GM23338 (cell line): ENCODE data around the gene ADAMTS15. TPM values are rescaled to one million over a fixed set of nuclear protein-coding genes. Genes with fewer than 3 reads are reported as not detected.

Experiments
- ATAC-seq: fragments of 200-7000 bp; cut with Tn5 transposase; 3 replicates; pipeline ENCODE4 v1.9.1; 2020
- DNase-seq: peaks from one replicate; pipeline ENCODE4 v3.0.0-alpha.2; 2015; ENCODE audit warnings: low spot score
- H2AFZ ChIP-seq: fragments of 200-600 bp; sonication (generic); 2 replicates; pipeline ENCODE4 v1.8.0; 2016; ENCODE audit warnings: antibody characterized with exemption, mild to moderate bottlenecking, moderate library complexity
- H3F3A ChIP-seq: fragments of 200-600 bp; sonication (generic); replicated peaks from 2 replicates; pipeline ENCODE4 v1.8.0; 2017; ENCODE audit warnings: antibody characterized with exemption, mixed run types, low read depth
- H3K27ac ChIP-seq: fragments of 200-600 bp; sonication (generic); 2 replicates; pipeline ENCODE4 v1.6.1; 2016; ENCODE audit warnings: low read depth
- H3K27me3 ChIP-seq: fragments of 200-600 bp; sonication (generic); 2 replicates; pipeline ENCODE4 v1.8.0; 2016; ENCODE audit warnings: mild to moderate bottlenecking, mixed run types, moderate library complexity; ENCODE audit not compliant: insufficient read depth
- H3K36me3 ChIP-seq: fragments of 200-600 bp; sonication (generic); 2 replicates; pipeline ENCODE4 v1.8.0; 2016; ENCODE audit warnings: mild to moderate bottlenecking; ENCODE audit not compliant: insufficient read depth
- H3K4me1 ChIP-seq: fragments of 200-600 bp; sonication (generic); 2 replicates; pipeline ENCODE4 v1.8.0; 2016; ENCODE audit warnings: mild to moderate bottlenecking, moderate library complexity; ENCODE audit not compliant: insufficient read depth
- H3K4me2 ChIP-seq: fragments of 200-600 bp; sonication (generic); 2 replicates; pipeline ENCODE4 v1.7.1; 2017; ENCODE audit warnings: mixed run types
- H3K4me3 ChIP-seq: fragments of 200-600 bp; sonication (generic); 2 replicates; pipeline ENCODE4 v1.6.1; 2016; ENCODE audit warnings: mixed run types
- H3K79me2 ChIP-seq: fragments of 200-600 bp; sonication (generic); replicated peaks from 2 replicates; pipeline ENCODE4 v1.8.0; 2017; ENCODE audit warnings: mild to moderate bottlenecking; ENCODE audit not compliant: insufficient read depth
- H3K9me2 ChIP-seq: fragments of 200-600 bp; sonication (generic); 2 replicates; pipeline ENCODE4 v1.8.0; 2017; ENCODE audit not compliant: insufficient read depth
- H4K20me1 ChIP-seq: fragments of 200-600 bp; sonication (generic); replicated peaks from 2 replicates; pipeline ENCODE4 v1.8.0; 2017; ENCODE audit warnings: mild to moderate bottlenecking; ENCODE audit not compliant: insufficient read depth
- H3K27ac Mint-ChIP-seq: 2 replicates; pipeline ENCODE4 v1.8.0; 2020; ENCODE audit warnings: inconsistent platforms, mild to moderate bottlenecking, moderate library complexity, mixed read lengths
- H3K27me3 Mint-ChIP-seq: 3 replicates; pipeline ENCODE4 v1.8.0; 2022; ENCODE audit warnings: low read depth, mild to moderate bottlenecking, moderate library complexity, mixed read lengths, inconsistent platforms; ENCODE audit not compliant: insufficient read depth, poor library complexity
- H3K36me3 Mint-ChIP-seq: 3 replicates; pipeline ENCODE4 v1.8.0; 2021; ENCODE audit warnings: low read depth, mild to moderate bottlenecking, inconsistent platforms, moderate library complexity, mixed read lengths
- H3K4me1 Mint-ChIP-seq: 3 replicates; pipeline ENCODE4 v1.8.0; 2020; ENCODE audit warnings: mild to moderate bottlenecking, inconsistent platforms, mixed read lengths
- H3K4me3 Mint-ChIP-seq: 3 replicates; pipeline ENCODE4 v1.8.0; 2021; ENCODE audit warnings: moderate library complexity, mild to moderate bottlenecking, inconsistent platforms, mixed read lengths
- H3K9me3 Mint-ChIP-seq: 3 replicates; pipeline ENCODE4 v1.8.0; 2020; ENCODE audit warnings: moderate library complexity, mild to moderate bottlenecking, inconsistent platforms, mixed read lengths
- CREB1 ChIP-seq: fragments of 250-450 bp; sonication (Bioruptor Pico); IDR thresholded peaks from 2 replicates; pipeline ENCODE4 v1.5.0; 2020; ENCODE audit warnings: low read depth, mild to moderate bottlenecking, moderate library complexity
- EZH2phosphoT487 ChIP-seq: fragments of 200-600 bp; sonication (generic); IDR thresholded peaks from one replicate; pipeline ENCODE4 v1.8.1; 2018; ENCODE audit warnings: antibody characterized with exemption; ENCODE audit not compliant: unreplicated experiment
- JUNB ChIP-seq: IDR thresholded peaks from one replicate; pipeline ENCODE4 v1.6.1; 2016; ENCODE audit warnings: antibody characterized with exemption; ENCODE audit not compliant: unreplicated experiment
- POLR2AphosphoS5 ChIP-seq: IDR thresholded peaks from 2 replicates; pipeline ENCODE4 v1.6.1; 2016; ENCODE audit warnings: antibody characterized with exemption, low read depth
- ZNF114 ChIP-seq: fragments of 250-450 bp; sonication (Bioruptor Pico); IDR thresholded peaks from 2 replicates; pipeline ENCODE4 v1.5.0; 2020; ENCODE audit warnings: mild to moderate bottlenecking, moderate library complexity
- ZNF331 ChIP-seq: fragments of 250-450 bp; sonication (Bioruptor Pico); IDR thresholded peaks from 2 replicates; pipeline ENCODE4 v1.5.0; 2020; ENCODE audit warnings: low read depth, mild to moderate bottlenecking, moderate library complexity
- polyA plus RNA-seq: library from polyadenylated mRNA; unstranded; fragments of >200 nt; fragmentation: Nextera tagmentation; extraction: Ambion mirVana; gene quantifications from 2 replicates; pipeline ENCODE4 v1.2.1, GENCODE V29; 2016
- total RNA-seq: library from RNA; depleted of rRNA; stranded (reverse); fragments of >200 nt; shearing (Covaris generic); gene quantifications from 2 replicates; pipeline ENCODE4 v1.2.3, GENCODE V29; 2014
- TF ChIP-seq, protein P1 (sequence below): fragments of 250-450 bp; sonication (Bioruptor Pico); IDR thresholded peaks from 2 replicates; pipeline ENCODE4 v1.5.0; 2020; ENCODE audit warnings: mild to moderate bottlenecking, moderate library complexity
- TF ChIP-seq, protein P2 (sequence below), 2 experiments: fragments of 200-600 bp in 1 of 2; sonication (generic) in 1 of 2; conservative IDR thresholded peaks; 2 replicates each; pipeline versions ENCODE4 v1.5.1 to v1.6.1; 2016 to 2017; ENCODE audit warnings: antibody characterized with exemption in 2 of 2, low read depth in 2 of 2, mild to moderate bottlenecking in 2 of 2, moderate library complexity in 1 of 2
- TF ChIP-seq, protein P3 (sequence below): IDR thresholded peaks from one replicate; pipeline ENCODE4 v1.6.1; 2018; ENCODE audit warnings: antibody characterized with exemption; ENCODE audit not compliant: unreplicated experiment

ADAMTS15 gene
- total and polyA plus RNA-seq, 2 experiments from 2014 or later: 0.42 to 5.6 TPM

DNA sequence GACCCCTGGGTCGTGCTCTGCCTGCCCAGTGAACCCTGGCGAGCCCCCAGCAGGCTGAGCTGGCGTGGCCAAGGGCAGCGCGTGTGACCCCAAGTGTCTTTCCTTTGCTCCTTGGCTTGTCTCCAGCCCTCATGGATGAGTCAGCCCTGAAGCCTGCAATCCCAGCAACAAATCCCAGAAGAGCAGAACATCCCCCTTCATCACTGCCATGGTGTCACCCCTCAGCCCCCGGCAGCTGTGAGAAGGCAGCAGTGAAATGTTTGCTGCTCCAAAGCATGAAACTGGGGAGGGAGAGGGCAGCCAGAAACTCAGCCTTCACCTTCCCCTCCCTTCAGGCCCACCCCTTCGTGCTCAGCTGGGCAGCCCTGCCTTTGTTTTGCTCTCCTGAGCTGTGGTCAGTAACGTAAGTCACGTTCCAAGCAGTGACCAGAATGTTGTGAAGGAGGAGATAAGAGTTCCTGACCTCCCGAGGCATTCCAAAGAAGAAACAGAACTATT lies 29.8 kb downstream of the ADAMTS15 start (continued):
- TF ChIP-seq EZH2phosphoT487 (no peak), JUNB (no peak)
- TF ChIP-seq, protein P1, sequence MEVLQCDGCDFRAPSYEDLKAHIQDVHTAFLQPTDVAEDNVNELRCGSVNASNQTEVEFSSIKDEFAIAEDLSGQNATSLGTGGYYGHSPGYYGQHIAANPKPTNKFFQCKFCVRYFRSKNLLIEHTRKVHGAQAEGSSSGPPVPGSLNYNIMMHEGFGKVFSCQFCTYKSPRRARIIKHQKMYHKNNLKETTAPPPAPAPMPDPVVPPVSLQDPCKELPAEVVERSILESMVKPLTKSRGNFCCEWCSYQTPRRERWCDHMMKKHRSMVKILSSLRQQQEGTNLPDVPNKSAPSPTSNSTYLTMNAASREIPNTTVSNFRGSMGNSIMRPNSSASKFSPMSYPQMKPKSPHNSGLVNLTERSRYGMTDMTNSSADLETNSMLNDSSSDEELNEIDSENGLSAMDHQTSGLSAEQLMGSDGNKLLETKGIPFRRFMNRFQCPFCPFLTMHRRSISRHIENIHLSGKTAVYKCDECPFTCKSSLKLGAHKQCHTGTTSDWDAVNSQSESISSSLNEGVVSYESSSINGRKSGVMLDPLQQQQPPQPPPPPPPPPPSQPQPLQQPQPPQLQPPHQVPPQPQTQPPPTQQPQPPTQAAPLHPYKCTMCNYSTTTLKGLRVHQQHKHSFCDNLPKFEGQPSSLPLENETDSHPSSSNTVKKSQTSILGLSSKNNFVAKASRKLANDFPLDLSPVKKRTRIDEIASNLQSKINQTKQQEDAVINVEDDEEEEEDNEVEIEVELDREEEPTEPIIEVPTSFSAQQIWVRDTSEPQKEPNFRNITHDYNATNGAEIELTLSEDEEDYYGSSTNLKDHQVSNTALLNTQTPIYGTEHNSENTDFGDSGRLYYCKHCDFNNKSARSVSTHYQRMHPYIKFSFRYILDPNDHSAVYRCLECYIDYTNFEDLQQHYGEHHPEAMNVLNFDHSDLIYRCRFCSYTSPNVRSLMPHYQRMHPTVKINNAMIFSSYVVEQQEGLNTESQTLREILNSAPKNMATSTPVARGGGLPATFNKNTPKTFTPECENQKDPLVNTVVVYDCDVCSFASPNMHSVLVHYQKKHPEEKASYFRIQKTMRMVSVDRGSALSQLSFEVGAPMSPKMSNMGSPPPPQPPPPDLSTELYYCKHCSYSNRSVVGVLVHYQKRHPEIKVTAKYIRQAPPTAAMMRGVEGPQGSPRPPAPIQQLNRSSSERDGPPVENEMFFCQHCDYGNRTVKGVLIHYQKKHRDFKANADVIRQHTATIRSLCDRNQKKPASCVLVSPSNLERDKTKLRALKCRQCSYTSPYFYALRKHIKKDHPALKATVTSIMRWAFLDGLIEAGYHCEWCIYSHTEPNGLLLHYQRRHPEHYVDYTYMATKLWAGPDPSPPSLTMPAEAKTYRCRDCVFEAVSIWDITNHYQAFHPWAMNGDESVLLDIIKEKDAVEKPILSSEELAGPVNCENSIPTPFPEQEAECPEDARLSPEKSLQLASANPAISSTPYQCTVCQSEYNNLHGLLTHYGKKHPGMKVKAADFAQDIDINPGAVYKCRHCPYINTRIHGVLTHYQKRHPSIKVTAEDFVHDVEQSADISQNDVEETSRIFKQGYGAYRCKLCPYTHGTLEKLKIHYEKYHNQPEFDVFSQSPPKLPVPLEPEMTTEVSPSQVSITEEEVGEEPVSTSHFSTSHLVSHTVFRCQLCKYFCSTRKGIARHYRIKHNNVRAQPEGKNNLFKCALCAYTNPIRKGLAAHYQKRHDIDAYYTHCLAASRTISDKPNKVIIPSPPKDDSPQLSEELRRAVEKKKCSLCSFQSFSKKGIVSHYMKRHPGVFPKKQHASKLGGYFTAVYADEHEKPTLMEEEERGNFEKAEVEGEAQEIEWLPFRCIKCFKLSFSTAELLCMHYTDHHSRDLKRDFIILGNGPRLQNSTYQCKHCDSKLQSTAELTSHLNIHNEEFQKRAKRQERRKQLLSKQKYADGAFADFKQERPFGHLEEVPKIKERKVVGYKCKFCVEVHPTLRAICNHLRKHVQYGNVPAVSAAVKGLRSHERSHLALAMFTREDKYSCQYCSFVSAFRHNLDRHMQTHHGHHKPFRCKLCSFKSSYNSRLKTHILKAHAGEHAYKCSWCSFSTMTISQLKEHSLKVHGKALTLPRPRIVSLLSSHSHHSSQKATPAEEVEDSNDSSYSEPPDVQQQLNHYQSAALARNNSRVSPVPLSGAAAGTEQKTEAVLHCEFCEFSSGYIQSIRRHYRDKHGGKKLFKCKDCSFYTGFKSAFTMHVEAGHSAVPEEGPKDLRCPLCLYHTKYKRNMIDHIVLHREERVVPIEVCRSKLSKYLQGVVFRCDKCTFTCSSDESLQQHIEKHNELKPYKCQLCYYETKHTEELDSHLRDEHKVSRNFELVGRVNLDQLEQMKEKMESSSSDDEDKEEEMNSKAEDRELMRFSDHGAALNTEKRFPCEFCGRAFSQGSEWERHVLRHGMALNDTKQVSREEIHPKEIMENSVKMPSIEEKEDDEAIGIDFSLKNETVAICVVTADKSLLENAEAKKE (CRISPR knock-in tag): no peak

DNA sequence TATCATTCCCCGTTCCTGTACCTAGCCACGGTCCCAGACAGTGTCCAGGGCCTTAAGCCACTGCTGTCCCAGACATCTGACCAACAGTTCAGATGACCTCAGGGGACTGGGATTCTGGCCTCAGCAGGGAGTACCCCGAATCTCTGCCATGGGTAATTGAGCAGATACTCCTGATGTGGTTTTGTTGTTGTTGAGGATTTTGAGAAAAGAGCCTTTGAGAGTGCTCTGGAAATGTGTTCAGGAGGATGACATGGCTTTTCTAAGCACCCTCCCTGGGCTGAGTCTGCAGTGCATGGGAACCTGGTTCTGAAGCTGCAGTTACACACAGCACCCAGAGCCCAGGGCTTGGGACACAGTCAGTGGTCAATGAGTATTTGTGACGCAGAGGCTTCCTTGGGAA lies 30.4 kb downstream of the ADAMTS15 start:
- Histone ChIP-seq H3F3A (no peaks in the 10 kb centered on the region), H3K36me3 (no peaks in the 10 kb centered on the region), H3K27ac (no peak overlapping the region), H2AFZ (no peak overlapping the region), H3K27me3 (no peaks in the 10 kb centered on the region), H3K9me2 (no peaks in the 10 kb centered on the region), H3K4me2 (no peak overlapping the region), H3K79me2 (no peaks in the 10 kb centered on the region), H3K4me3 (no peak overlapping the region), H3K4me1 (no peaks in the 10 kb centered on the region; the same call in 1 of the 2 replicates), H4K20me1 (no peaks in the 10 kb centered on the region)
- no peak for ATAC-seq
- Mint-ChIP-seq H3K9me3 (0 out of 3 replicates have a peak, but pooled peaks cover 1% of the 10 kb centered on the region), H3K27ac (no peak overlapping the region), H3K4me3 (no peak overlapping the region), H3K36me3 (no peaks in the 10 kb centered on the region), H3K4me1 (peaks cover 2% of the 10 kb centered on the region; the same call in 2 of the 3 replicates), H3K27me3 (peaks cover 1% of the 10 kb centered on the region)
- TF ChIP-seq EZH2phosphoT487 (no peak), CREB1 (no peak), POLR2AphosphoS5 (no peak), ZNF114 (CRISPR knock-in tag) (no peak), ZNF331 (CRISPR knock-in tag) (no peak)
- TF ChIP-seq, protein P2, sequence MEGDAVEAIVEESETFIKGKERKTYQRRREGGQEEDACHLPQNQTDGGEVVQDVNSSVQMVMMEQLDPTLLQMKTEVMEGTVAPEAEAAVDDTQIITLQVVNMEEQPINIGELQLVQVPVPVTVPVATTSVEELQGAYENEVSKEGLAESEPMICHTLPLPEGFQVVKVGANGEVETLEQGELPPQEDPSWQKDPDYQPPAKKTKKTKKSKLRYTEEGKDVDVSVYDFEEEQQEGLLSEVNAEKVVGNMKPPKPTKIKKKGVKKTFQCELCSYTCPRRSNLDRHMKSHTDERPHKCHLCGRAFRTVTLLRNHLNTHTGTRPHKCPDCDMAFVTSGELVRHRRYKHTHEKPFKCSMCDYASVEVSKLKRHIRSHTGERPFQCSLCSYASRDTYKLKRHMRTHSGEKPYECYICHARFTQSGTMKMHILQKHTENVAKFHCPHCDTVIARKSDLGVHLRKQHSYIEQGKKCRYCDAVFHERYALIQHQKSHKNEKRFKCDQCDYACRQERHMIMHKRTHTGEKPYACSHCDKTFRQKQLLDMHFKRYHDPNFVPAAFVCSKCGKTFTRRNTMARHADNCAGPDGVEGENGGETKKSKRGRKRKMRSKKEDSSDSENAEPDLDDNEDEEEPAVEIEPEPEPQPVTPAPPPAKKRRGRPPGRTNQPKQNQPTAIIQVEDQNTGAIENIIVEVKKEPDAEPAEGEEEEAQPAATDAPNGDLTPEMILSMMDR (conservative IDR thresholded peaks at IDR 0.05; ENCODE audit: low read depth in 2 of 2): no peak
- TF ChIP-seq, protein P3, sequence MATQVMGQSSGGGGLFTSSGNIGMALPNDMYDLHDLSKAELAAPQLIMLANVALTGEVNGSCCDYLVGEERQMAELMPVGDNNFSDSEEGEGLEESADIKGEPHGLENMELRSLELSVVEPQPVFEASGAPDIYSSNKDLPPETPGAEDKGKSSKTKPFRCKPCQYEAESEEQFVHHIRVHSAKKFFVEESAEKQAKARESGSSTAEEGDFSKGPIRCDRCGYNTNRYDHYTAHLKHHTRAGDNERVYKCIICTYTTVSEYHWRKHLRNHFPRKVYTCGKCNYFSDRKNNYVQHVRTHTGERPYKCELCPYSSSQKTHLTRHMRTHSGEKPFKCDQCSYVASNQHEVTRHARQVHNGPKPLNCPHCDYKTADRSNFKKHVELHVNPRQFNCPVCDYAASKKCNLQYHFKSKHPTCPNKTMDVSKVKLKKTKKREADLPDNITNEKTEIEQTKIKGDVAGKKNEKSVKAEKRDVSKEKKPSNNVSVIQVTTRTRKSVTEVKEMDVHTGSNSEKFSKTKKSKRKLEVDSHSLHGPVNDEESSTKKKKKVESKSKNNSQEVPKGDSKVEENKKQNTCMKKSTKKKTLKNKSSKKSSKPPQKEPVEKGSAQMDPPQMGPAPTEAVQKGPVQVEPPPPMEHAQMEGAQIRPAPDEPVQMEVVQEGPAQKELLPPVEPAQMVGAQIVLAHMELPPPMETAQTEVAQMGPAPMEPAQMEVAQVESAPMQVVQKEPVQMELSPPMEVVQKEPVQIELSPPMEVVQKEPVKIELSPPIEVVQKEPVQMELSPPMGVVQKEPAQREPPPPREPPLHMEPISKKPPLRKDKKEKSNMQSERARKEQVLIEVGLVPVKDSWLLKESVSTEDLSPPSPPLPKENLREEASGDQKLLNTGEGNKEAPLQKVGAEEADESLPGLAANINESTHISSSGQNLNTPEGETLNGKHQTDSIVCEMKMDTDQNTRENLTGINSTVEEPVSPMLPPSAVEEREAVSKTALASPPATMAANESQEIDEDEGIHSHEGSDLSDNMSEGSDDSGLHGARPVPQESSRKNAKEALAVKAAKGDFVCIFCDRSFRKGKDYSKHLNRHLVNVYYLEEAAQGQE: no peak
- no peak for DNase-seq
